ENCODE data around the gene BLOC1S5.
A peak's percentile ranks its signal among the peaks of the same experiment; 100 is the strongest.

Gene BLOC1S5

GRCh38 chr6:8063761-8064637 is at the start of gene BLOC1S5:
BLOC1S5 (minus strand) TSS chr6:8064389; CDS start chr6:8064376, 13 bp downstream.
- Histone ChIP-seq H3K4me3 (ENCODE audit: insufficient read length, low read depth) (peak within 1 kb of the TSS; percentile 75), H3K27me3 (ENCODE audit: insufficient read depth, insufficient read length) (no peaks in the 10 kb centered on the region), H3K9me3 (ENCODE audit: insufficient read depth, low read length) (no peaks in the 10 kb centered on the region), H3K9ac (ENCODE audit: insufficient read length, low read depth) (peak within 1 kb of the TSS; percentile 86), H3K36me3 (ENCODE audit: insufficient read depth, insufficient read length, low read length) (peaks cover 19% of the 10 kb centered on the region), H3K4me1 (ENCODE audit: insufficient read depth, insufficient read length) (no peaks in the 10 kb centered on the region)
- TF ChIP-seq ZNF274 (IDR thresholded peaks at IDR 0.05; ENCODE audit: low read depth, low read length) (no peak), YY1 (IDR thresholded peaks at IDR 0.05; ENCODE audit: insufficient read depth, insufficient read length) (peak; percentile 94)
- peak; percentile 89 for DNase-seq (ENCODE audit: low read depth, low spot score)

GRCh38 chr6:8113131-8113654 is 49.0 kb upstream of the BLOC1S5 start:
- TF ChIP-seq ZNF274 (IDR thresholded peaks at IDR 0.05; ENCODE audit: low read depth, low read length) (no peak), SUZ12 (IDR thresholded peaks at IDR 0.05; ENCODE audit: extremely low read depth, insufficient read depth, insufficient read length) (no peak), YY1 (IDR thresholded peaks at IDR 0.05; ENCODE audit: insufficient read depth, insufficient read length) (no peak)

GRCh38 chr6:8110725-8111124 is 46.5 kb upstream of the BLOC1S5 start:
- no peaks in the 10 kb centered on the region for H3K4me1 ChIP-seq (ENCODE audit: insufficient read depth, insufficient read length)
- TF ChIP-seq ZNF274 (IDR thresholded peaks at IDR 0.05; ENCODE audit: low read depth, low read length) (no peak), YY1 (IDR thresholded peaks at IDR 0.05; ENCODE audit: insufficient read depth, insufficient read length) (no peak), SUZ12 (IDR thresholded peaks at IDR 0.05; ENCODE audit: extremely low read depth, insufficient read depth, insufficient read length) (no peak)
- no peaks in the 10 kb centered on the region for H3K27me3 ChIP-seq (ENCODE audit: insufficient read depth, insufficient read length)
- no peak overlapping the region for H3K4me3 ChIP-seq (ENCODE audit: insufficient read length, low read depth)
- H3K9me3 ChIP-seq (ENCODE audit: insufficient read depth, low read length), result no peaks in the 10 kb centered on the region
- DNase-seq (ENCODE audit: low read depth, low spot score), result no peak
- no peaks in the 10 kb centered on the region for H3K36me3 ChIP-seq (ENCODE audit: insufficient read depth, insufficient read length, low read length)
- H3K9ac ChIP-seq (ENCODE audit: insufficient read length, low read depth), result no peak overlapping the region

More at GRCh38 chr6:8113131-8113654, 49.0 kb upstream of the BLOC1S5 start:
- Histone ChIP-seq H3K4me3 (ENCODE audit: insufficient read length, low read depth) (no peak overlapping the region), H3K27me3 (ENCODE audit: insufficient read depth, insufficient read length) (no peaks in the 10 kb centered on the region), H3K9ac (ENCODE audit: insufficient read length, low read depth) (no peak overlapping the region), H3K4me1 (ENCODE audit: insufficient read depth, insufficient read length) (no peaks in the 10 kb centered on the region), H3K36me3 (ENCODE audit: insufficient read depth, insufficient read length, low read length) (no peaks in the 10 kb centered on the region), H3K9me3 (ENCODE audit: insufficient read depth, low read length) (no peaks in the 10 kb centered on the region)
- DNase-seq (ENCODE audit: low read depth, low spot score), result no peak

- H3K9me3 ChIP-seq (ENCODE audit: insufficient read depth, low read length), result no peaks in the 10 kb centered on the region
These were observed 46.0 kb upstream of the BLOC1S5 start for GRCh38 chr6:8110117-8110721.

GRCh38 chr6:8108759-8109539 is 44.8 kb upstream of the BLOC1S5 start:
- Histone ChIP-seq H3K4me1 (ENCODE audit: insufficient read depth, insufficient read length) (no peaks in the 10 kb centered on the region), H3K9ac (ENCODE audit: insufficient read length, low read depth) (no peak overlapping the region)

More at GRCh38 chr6:8110117-8110721, 46.0 kb upstream of the BLOC1S5 start:
- H3K36me3 ChIP-seq (ENCODE audit: insufficient read depth, insufficient read length, low read length), result no peaks in the 10 kb centered on the region
- H3K4me1 ChIP-seq (ENCODE audit: insufficient read depth, insufficient read length), result no peaks in the 10 kb centered on the region
- no peak for DNase-seq (ENCODE audit: low read depth, low spot score)
- no peak overlapping the region for H3K4me3 ChIP-seq (ENCODE audit: insufficient read length, low read depth)
- TF ChIP-seq SUZ12 (IDR thresholded peaks at IDR 0.05; ENCODE audit: extremely low read depth, insufficient read depth, insufficient read length) (no peak), YY1 (IDR thresholded peaks at IDR 0.05; ENCODE audit: insufficient read depth, insufficient read length) (no peak), ZNF274 (IDR thresholded peaks at IDR 0.05; ENCODE audit: low read depth, low read length) (no peak)
- H3K9ac ChIP-seq (ENCODE audit: insufficient read length, low read depth), result no peak overlapping the region
- H3K27me3 ChIP-seq (ENCODE audit: insufficient read depth, insufficient read length), result no peaks in the 10 kb centered on the region

GRCh38 chr6:8108031-8108660 is 44.0 kb upstream of the BLOC1S5 start:
- Histone ChIP-seq H3K9me3 (ENCODE audit: insufficient read depth, low read length) (no peaks in the 10 kb centered on the region), H3K4me1 (ENCODE audit: insufficient read depth, insufficient read length) (no peaks in the 10 kb centered on the region), H3K4me3 (ENCODE audit: insufficient read length, low read depth) (no peak overlapping the region), H3K9ac (ENCODE audit: insufficient read length, low read depth) (no peak overlapping the region), H3K36me3 (ENCODE audit: insufficient read depth, insufficient read length, low read length) (no peaks in the 10 kb centered on the region), H3K27me3 (ENCODE audit: insufficient read depth, insufficient read length) (no peaks in the 10 kb centered on the region)
- no peak for DNase-seq (ENCODE audit: low read depth, low spot score)
- no peak for TF ChIP-seq YY1 (IDR thresholded peaks at IDR 0.05; ENCODE audit: insufficient read depth, insufficient read length)
- no peak for TF ChIP-seq SUZ12 (IDR thresholded peaks at IDR 0.05; ENCODE audit: extremely low read depth, insufficient read depth, insufficient read length)
- no peak for TF ChIP-seq ZNF274 (IDR thresholded peaks at IDR 0.05; ENCODE audit: low read depth, low read length)

More at GRCh38 chr6:8108759-8109539, 44.8 kb upstream of the BLOC1S5 start:
- DNase-seq (ENCODE audit: low read depth, low spot score), result no peak
- Histone ChIP-seq H3K36me3 (ENCODE audit: insufficient read depth, insufficient read length, low read length) (no peaks in the 10 kb centered on the region), H3K27me3 (ENCODE audit: insufficient read depth, insufficient read length) (no peaks in the 10 kb centered on the region), H3K9me3 (ENCODE audit: insufficient read depth, low read length) (no peaks in the 10 kb centered on the region), H3K4me3 (ENCODE audit: insufficient read length, low read depth) (no peak overlapping the region)
- no peak for TF ChIP-seq ZNF274 (IDR thresholded peaks at IDR 0.05; ENCODE audit: low read depth, low read length)
- no peak for TF ChIP-seq SUZ12 (IDR thresholded peaks at IDR 0.05; ENCODE audit: extremely low read depth, insufficient read depth, insufficient read length)
- no peak for TF ChIP-seq YY1 (IDR thresholded peaks at IDR 0.05; ENCODE audit: insufficient read depth, insufficient read length)

Data from NT2/D1 (cell line).